ENCODE measurements around the gene GDPGP1. TPM values are rescaled to one million over a fixed set of nuclear protein-coding genes. Genes with fewer than 3 reads are reported as not detected.

GDPGP1 gene
- polyA plus RNA-seq, 4 donors = 4.9 to 8.6 (median 6.6) TPM

DNA sequence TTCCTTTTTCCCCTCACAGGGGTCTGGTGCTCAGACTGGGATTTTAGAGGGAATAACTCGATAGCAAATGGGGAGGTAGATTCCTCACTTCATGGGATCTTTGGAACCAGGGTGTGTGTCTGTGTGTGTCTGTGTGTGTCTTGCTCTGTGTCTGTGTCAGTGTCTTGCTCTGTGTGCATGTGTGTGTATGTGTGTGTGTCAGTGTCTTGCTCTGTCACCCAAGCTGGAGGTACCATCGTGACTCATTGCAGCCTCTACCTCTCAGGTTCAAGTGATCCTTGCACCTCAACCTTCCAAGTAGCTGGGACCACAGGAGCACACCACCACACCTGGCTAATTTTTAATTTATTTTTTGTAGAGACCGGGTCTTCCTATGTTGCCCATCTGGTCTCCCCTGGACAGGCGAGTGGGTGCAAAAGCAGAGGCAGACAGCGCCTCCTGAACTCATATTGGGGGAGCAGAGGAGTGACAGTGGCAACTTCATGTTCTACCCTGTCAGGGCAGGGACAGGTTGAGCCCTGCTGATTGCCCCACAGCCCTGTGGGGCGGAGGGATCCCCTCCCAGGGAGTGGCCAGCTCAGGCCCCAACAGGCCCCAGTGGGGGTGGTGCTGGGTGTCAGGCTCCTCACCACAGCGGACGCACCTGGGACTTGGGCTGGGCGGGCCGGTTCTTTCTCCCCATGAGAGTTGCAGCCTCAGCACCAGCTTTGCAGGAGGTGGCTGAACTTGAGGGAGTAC is 43.2 kb upstream of the GDPGP1 start:
- Histone ChIP-seq H3K4me1 (ENCODE audit: control insufficient read depth in 3 of 3, insufficient read depth in 2 of 3, low read depth in 1 of 3, low read length in 2 of 3) (peaks cover 10 to 45% (median 19%) of the 10 kb centered on the region in 3 donors), H3K9me3 (ENCODE audit: control insufficient read depth in 2 of 2, insufficient read depth in 1 of 2, low read depth in 1 of 2, low read length in 1 of 2) (no peaks in the 10 kb centered on the region), H3K4me3 (ENCODE audit: low read depth in 1 of 3, low read length in 3 of 3) (no peak overlapping the region), H3K27me3 (ENCODE audit: control insufficient read depth in 3 of 3, insufficient read depth in 3 of 3, low read length in 3 of 3) (no peaks in the 10 kb centered on the region), H3K27ac (ENCODE audit: low read depth in 1 of 3, low read length in 2 of 3) (peak overlapping the region; percentile 75 to 93 (median 90)), H3K36me3 (ENCODE audit: control insufficient read depth in 3 of 3, insufficient read depth in 2 of 3, low read depth in 1 of 3, low read length in 3 of 3) (peaks cover 0 to 34% (median 0%) of the 10 kb centered on the region in 3 donors)
- WGBS, 3 donors = 42 to 66% (median 46%) methylated on average over 10 of the region's 10 CpGs
- DNase-seq (peak; percentile 84 to 85), FAIRE-seq (no peak)

DNA sequence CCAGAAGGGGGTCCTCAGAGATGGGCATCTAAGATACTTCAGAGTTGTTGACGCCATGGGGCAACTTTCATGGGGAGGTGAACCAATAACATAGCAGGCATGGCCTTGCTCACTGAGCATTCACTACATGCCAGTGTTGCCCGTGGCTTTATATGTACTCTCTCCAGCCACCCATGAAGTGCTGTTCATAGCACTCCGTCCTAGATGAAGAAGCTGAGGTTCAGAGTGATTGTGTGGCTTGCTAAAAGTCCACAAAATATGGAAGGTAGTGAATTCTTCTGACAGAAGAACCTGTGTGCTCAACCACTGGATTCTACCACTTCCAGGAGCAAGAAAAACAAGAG is 42.7 kb upstream of the GDPGP1 start:
- no peak overlapping the region for H3K4me3 ChIP-seq (ENCODE audit: low read depth in 1 of 3, low read length in 3 of 3)
- H3K27me3 ChIP-seq (ENCODE audit: control insufficient read depth in 3 of 3, insufficient read depth in 3 of 3, low read length in 3 of 3) = no peaks in the 10 kb centered on the region
- no peak for FAIRE-seq
- 28 to 64% (median 50%) methylated on average over 3 of the region's 3 CpGs for WGBS, 3 donors
- peak overlapping the region; percentile 75 to 93 (median 90) for H3K27ac ChIP-seq (ENCODE audit: low read depth in 1 of 3, low read length in 2 of 3)
- H3K36me3 ChIP-seq (ENCODE audit: control insufficient read depth in 3 of 3, insufficient read depth in 2 of 3, low read depth in 1 of 3, low read length in 3 of 3) = peaks cover 0 to 29% (median 0%) of the 10 kb centered on the region in 3 donors
- peak in 1 of 2 donors; percentile 35 for DNase-seq
- H3K4me1 ChIP-seq (ENCODE audit: control insufficient read depth in 3 of 3, insufficient read depth in 2 of 3, low read depth in 1 of 3, low read length in 2 of 3) = peaks cover 10 to 45% (median 19%) of the 10 kb centered on the region in 3 donors
- no peaks in the 10 kb centered on the region for H3K9me3 ChIP-seq (ENCODE audit: control insufficient read depth in 2 of 2, insufficient read depth in 1 of 2, low read depth in 1 of 2, low read length in 1 of 2)

DNA sequence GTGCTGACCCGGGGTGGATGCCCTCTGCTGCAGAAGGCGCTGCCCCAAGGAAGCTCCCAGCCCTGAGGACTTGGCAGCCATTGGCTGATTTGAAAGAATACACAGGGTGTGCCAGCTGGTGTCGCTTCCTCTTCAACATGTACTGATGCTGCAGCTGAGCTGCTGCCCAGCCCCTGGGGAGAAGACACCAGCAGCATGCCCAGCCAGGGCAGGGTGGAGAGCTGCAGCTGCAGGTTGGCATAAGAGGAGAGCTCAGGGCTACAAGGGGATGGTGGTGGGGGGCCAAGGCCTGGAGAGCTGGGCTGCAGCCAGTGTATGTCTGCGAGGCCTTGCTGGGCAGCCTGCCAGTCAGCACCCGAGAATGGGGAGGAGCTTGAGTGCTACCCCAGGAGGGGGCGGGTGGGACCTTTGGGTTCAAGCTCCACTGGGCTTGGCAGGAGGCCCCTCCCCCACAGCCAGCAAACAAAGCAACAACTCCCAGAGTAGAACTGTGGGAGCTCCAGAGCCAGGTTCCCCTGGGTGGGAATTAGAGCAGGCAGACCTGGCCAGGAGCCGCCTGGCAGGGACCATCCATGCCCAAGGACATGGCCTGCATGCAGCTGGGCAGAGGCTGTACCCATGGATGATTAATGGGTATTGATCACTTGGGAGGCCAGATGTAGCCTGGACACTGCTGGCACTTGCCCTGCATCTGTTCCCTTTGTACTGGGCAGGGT is 42.1 kb upstream of the GDPGP1 start:
- 8 to 26% (median 15%) methylated on average over 7 of the region's 7 CpGs for WGBS, 3 donors
- FAIRE-seq (no peak), DNase-seq (peak; percentile 94)
- H3K27ac ChIP-seq (ENCODE audit: low read depth in 1 of 3, low read length in 2 of 3) = peak overlapping the region; percentile 75 to 93 (median 90)
- H3K36me3 ChIP-seq (ENCODE audit: control insufficient read depth in 3 of 3, insufficient read depth in 2 of 3, low read depth in 1 of 3, low read length in 3 of 3) = peaks cover 0 to 28% (median 0%) of the 10 kb centered on the region in 3 donors
- no peaks in the 10 kb centered on the region for H3K9me3 ChIP-seq (ENCODE audit: control insufficient read depth in 2 of 2, insufficient read depth in 1 of 2, low read depth in 1 of 2, low read length in 1 of 2)
- H3K4me1 ChIP-seq (ENCODE audit: control insufficient read depth in 3 of 3, insufficient read depth in 2 of 3, low read depth in 1 of 3, low read length in 2 of 3) = peaks cover 10 to 45% (median 19%) of the 10 kb centered on the region in 3 donors
- no peaks in the 10 kb centered on the region for H3K27me3 ChIP-seq (ENCODE audit: control insufficient read depth in 3 of 3, insufficient read depth in 3 of 3, low read length in 3 of 3)
- H3K4me3 ChIP-seq (ENCODE audit: low read depth in 1 of 3, low read length in 3 of 3) = no peak overlapping the region

DNA sequence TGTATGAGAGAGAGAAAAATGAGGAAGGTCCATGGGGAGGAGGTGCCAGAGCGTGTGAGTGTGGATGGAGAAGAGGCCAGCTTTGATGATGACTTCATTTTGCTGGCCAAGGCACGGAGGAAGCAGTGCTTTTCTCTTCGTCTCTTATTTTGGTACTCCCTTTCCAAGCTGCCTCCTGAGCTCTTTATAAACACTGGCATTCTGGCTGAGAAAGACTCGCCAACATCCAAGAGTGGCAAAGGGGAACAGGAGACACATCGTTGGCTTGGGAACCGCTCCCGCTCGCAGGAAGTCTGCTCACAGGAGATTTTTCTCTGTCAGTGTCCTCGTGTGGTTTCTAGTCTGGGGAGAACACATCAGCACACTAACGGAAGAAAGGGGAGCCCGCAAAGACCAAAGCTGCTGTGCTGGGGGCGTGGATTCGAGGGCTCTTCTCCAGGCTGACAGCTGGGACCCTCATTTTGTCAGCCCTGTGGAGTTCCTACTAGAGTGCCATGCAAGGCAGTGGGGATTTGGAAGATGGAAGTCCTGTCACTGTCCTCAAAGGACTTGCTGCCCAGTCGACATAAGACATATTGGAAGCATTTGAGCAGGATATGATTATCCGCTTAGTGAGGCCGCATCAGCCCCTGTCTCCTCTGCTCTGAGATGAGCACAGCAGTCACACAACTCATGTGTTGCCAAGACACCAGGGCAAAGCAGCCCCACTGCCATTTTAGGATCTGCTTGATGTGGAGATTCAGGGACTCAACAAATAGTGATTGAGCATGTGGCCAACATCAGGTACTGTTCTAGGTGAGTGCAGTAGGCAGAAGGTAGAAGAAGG is 40.8 kb upstream of the GDPGP1 start:
- 54 to 78% (median 68%) methylated on average over 16 of the region's 16 CpGs for WGBS, 3 donors

DNA sequence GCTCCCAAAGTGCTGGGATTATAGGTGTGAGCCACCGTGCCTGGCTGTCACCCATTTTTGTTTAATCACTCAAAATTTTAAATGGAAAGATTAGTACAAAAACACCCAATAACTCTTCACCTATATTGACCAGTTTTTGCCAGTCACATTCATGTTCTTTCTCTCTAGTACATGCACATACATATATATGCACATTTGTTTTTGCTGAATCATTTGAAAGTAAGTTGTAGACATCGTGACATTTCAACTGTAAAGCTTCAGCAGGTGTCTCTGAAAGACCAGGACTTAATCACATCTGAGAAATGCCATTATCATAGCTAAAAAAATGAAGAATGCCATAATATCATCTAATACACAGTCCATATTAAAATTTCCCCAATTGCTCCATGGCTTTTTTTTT is 39.4 kb upstream of the GDPGP1 start:
- Histone ChIP-seq H3K27ac (ENCODE audit: low read depth in 1 of 3, low read length in 2 of 3) (no peak overlapping the region), H3K27me3 (ENCODE audit: control insufficient read depth in 3 of 3, insufficient read depth in 3 of 3, low read length in 3 of 3) (no peaks in the 10 kb centered on the region), H3K4me1 (ENCODE audit: control insufficient read depth in 3 of 3, insufficient read depth in 2 of 3, low read depth in 1 of 3, low read length in 2 of 3) (peaks cover 10 to 41% (median 16%) of the 10 kb centered on the region in 3 donors), H3K4me3 (ENCODE audit: low read depth in 1 of 3, low read length in 3 of 3) (no peak overlapping the region), H3K9me3 (ENCODE audit: control insufficient read depth in 2 of 2, insufficient read depth in 1 of 2, low read depth in 1 of 2, low read length in 1 of 2) (no peaks in the 10 kb centered on the region), H3K36me3 (ENCODE audit: control insufficient read depth in 3 of 3, insufficient read depth in 2 of 3, low read depth in 1 of 3, low read length in 3 of 3) (peaks cover 0 to 28% (median 0%) of the 10 kb centered on the region in 3 donors)
- FAIRE-seq (no peak), DNase-seq (no peak)
- WGBS, 3 donors = 87 to 94% (median 91%) methylated on average over 2 of the region's 2 CpGs

More for the DNA sequence above, 40.8 kb upstream of the GDPGP1 start:
- Histone ChIP-seq H3K27me3 (ENCODE audit: control insufficient read depth in 3 of 3, insufficient read depth in 3 of 3, low read length in 3 of 3) (no peaks in the 10 kb centered on the region), H3K4me3 (ENCODE audit: low read depth in 1 of 3, low read length in 3 of 3) (no peak overlapping the region), H3K36me3 (ENCODE audit: control insufficient read depth in 3 of 3, insufficient read depth in 2 of 3, low read depth in 1 of 3, low read length in 3 of 3) (peaks cover 0 to 28% (median 0%) of the 10 kb centered on the region in 3 donors), H3K9me3 (ENCODE audit: control insufficient read depth in 2 of 2, insufficient read depth in 1 of 2, low read depth in 1 of 2, low read length in 1 of 2) (no peaks in the 10 kb centered on the region), H3K4me1 (ENCODE audit: control insufficient read depth in 3 of 3, insufficient read depth in 2 of 3, low read depth in 1 of 3, low read length in 2 of 3) (peaks cover 10 to 45% (median 16%) of the 10 kb centered on the region in 3 donors), H3K27ac (ENCODE audit: low read depth in 1 of 3, low read length in 2 of 3) (peak overlapping the region; percentile 25 to 90 (median 75))
- DNase-seq = no peak
- no peak for FAIRE-seq

DNA sequence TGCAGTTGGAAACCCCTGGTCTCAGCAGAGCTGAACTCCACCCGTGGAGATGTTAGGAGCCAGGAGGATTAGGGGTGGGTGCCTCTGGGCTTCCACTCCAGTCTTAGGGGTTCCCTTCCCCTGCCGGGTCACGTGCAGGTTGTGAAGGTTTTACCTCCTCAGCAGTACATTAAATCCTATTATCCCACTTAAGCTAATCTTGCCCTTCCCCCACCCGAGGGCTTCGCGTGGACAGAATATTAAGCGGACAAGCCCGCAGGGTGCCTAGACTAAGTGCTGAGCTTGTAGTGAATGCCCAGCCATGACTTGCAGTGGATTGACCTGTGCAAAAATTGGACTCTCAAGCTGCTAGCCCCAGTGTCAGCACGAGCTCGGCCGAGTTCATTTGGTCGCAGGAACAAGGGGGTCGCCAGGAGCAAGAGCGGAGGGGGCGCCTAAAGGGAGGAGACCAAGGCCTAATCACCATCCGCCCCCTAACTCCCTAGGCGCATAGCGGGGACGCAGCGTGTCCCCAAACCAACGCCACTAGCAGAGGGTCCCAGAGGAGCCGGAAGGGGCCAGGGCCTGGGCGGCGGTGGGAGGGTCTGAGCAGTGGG is 33.4 kb upstream of the GDPGP1 start:
- FAIRE-seq (no peak), DNase-seq (no peak)
- Histone ChIP-seq H3K36me3 (ENCODE audit: control insufficient read depth in 3 of 3, insufficient read depth in 2 of 3, low read depth in 1 of 3, low read length in 3 of 3) (peaks cover 0 to 28% (median under 1%) of the 10 kb centered on the region in 3 donors), H3K4me3 (ENCODE audit: low read depth in 1 of 3, low read length in 3 of 3) (peak overlapping the region; percentile 84 to 97 (median 96)), H3K9me3 (ENCODE audit: control insufficient read depth in 2 of 2, insufficient read depth in 1 of 2, low read depth in 1 of 2, low read length in 1 of 2) (no peaks in the 10 kb centered on the region), H3K27ac (ENCODE audit: low read depth in 1 of 3, low read length in 2 of 3) (peak overlapping the region; percentile 68 to 85 (median 84)), H3K4me1 (ENCODE audit: control insufficient read depth in 3 of 3, insufficient read depth in 2 of 3, low read depth in 1 of 3, low read length in 2 of 3) (peaks cover 2 to 15% (median 4%) of the 10 kb centered on the region in 3 donors), H3K27me3 (ENCODE audit: control insufficient read depth in 3 of 3, insufficient read depth in 3 of 3, low read length in 3 of 3) (no peaks in the 10 kb centered on the region)
- WGBS, 3 donors = 15 to 22% (median 20%) methylated on average over 21 to 24 of the region's 24 CpGs

DNA sequence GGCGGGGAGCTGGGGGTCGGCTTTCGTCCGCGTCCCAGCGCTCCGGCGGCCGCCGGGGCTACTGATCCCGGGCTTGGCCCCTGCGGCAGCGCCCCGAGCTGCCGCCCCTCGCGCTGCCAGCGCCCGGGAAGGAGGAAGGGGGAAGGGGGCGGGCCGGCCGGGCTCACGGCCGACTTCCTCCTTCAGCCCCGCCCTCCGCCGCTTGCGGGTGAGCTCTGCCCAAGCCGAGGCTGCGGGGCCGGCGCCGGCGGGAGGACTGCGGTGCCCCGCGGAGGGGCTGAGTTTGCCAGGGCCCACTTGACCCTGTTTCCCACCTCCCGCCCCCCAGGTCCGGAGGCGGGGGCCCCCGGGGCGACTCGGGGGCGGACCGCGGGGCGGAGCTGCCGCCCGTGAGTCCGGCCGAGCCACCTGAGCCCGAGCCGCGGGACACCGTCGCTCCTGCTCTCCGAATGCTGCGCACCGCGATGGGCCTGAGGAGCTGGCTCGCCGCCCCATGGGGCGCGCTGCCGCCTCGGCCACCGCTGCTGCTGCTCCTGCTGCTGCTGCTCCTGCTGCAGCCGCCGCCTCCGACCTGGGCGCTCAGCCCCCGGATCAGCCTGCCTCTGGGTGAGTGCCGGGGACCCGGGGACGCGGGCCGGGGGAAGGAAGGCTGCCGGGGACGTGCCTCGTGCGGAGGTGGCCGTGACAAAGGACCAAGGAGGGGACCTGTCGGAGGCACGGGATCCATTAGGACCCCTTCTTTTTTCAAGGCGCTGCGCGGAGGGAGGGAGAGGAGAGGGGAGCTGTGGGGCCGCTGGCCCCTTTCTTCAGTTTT is 32.7 kb upstream of the GDPGP1 start, which contains the start of gene SEMA4B:
Gene SEMA4B, plus strand, starts transcription at position 201 of the 814 bp plus-strand sequence. Its CDS starts 249 bp downstream, at position 450.
- Histone ChIP-seq H3K27me3 (ENCODE audit: control insufficient read depth in 3 of 3, insufficient read depth in 3 of 3, low read length in 3 of 3) (no peaks in the 10 kb centered on the region), H3K27ac (ENCODE audit: low read depth in 1 of 3, low read length in 2 of 3) (peak within 1 kb of the TSS; percentile 68 to 85 (median 84)), H3K4me3 (ENCODE audit: low read depth in 1 of 3, low read length in 3 of 3) (peak within 1 kb of the TSS; percentile 84 to 97 (median 96)), H3K36me3 (ENCODE audit: control insufficient read depth in 3 of 3, insufficient read depth in 2 of 3, low read depth in 1 of 3, low read length in 3 of 3) (peaks cover 0 to 34% (median 2%) of the 10 kb centered on the region in 3 donors), H3K4me1 (ENCODE audit: control insufficient read depth in 3 of 3, insufficient read depth in 2 of 3, low read depth in 1 of 3, low read length in 2 of 3) (peaks cover 2 to 15% (median 4%) of the 10 kb centered on the region in 3 donors), H3K9me3 (ENCODE audit: control insufficient read depth in 2 of 2, insufficient read depth in 1 of 2, low read depth in 1 of 2, low read length in 1 of 2) (no peaks in the 10 kb centered on the region)
- DNase-seq (peak; percentile 86 to 94), FAIRE-seq (no peak)
- WGBS, 3 donors = 0 to 1% (median 1%) methylated on average over 41 to 88 of the region's 88 CpGs

Data from small intestine (tissue), 7 donors.